ENCODE results near the gene ZC3H10. TPM values are rescaled to one million over a fixed set of nuclear protein-coding genes. Genes with fewer than 3 reads are reported as not detected.

The ZC3H10 gene
- total and polyA plus RNA-seq, 2 of the 13 experiments (the other 11 are each of a cell fraction or from before 2014, with no cell fraction given): 0.70 to 2.3 TPM

- TF ChIP-seq ASH2L (IDR thresholded peaks at IDR 0.05; ENCODE audit: insufficient read length, low read depth, low read length) (peak; percentile 68), TBL1XR1 (IDR thresholded peaks at IDR 0.05; ENCODE audit: borderline replicate concordance, low read length, partially characterized antibody) (peak; percentile 73), FOSL2 (CRISPR knock-in tag; IDR thresholded peaks at IDR 0.05) (peak; percentile 72), ZNF460 (CRISPR knock-in tag; IDR thresholded peaks at IDR 0.05; ENCODE audit: borderline replicate concordance) (no peak), FOXA3 (CRISPR knock-in tag; IDR thresholded peaks at IDR 0.05) (peak; percentile 14; the same call in 1 of the 2 replicates), JUNB (CRISPR knock-in tag; IDR thresholded peaks at IDR 0.05; ENCODE audit: borderline replicate concordance) (peak; percentile 67; the same call in 1 of the 2 replicates), FOXO4 (CRISPR knock-in tag; conservative IDR thresholded peaks at IDR 0.05) (no peak), SP2 (CRISPR knock-in tag; IDR thresholded peaks at IDR 0.05) (0 out of 2 replicates have a peak, but pooled peaks have one; percentile 22), TMF1 (CRISPR knock-in tag; IDR thresholded peaks at IDR 0.05; ENCODE audit: low read depth) (no peak), TFDP2 (CRISPR knock-in tag; IDR thresholded peaks at IDR 0.05) (no peak), XBP1 (CRISPR knock-in tag; IDR thresholded peaks at IDR 0.05) (no peak), ZNF670 (CRISPR knock-in tag; IDR thresholded peaks at IDR 0.05; ENCODE audit: borderline replicate concordance) (peak; percentile 88), SP4 (CRISPR knock-in tag; IDR thresholded peaks at IDR 0.05) (no peak), UBTF (CRISPR knock-in tag; IDR thresholded peaks at IDR 0.05) (peak; percentile 47; the same call in 1 of the 2 replicates), PRPF4 (IDR thresholded peaks at IDR 0.05; ENCODE audit: low read depth, low read length, poor library complexity, severe bottlenecking) (no peak), ELF3 (CRISPR knock-in tag; IDR thresholded peaks at IDR 0.05) (peak; percentile 22; the same call in 1 of the 2 replicates), ZSCAN31 (CRISPR knock-in tag; IDR thresholded peaks at IDR 0.05; ENCODE audit: low read depth) (0 out of 2 replicates have a peak, but pooled peaks have one; percentile 39), RBFOX2 (IDR thresholded peaks at IDR 0.05; ENCODE audit: low read depth, low read length) (peak; percentile 60), ZNF501 (CRISPR knock-in tag; IDR thresholded peaks at IDR 0.05) (no peak), U2AF1 (optimal IDR thresholded peaks at IDR 0.05; ENCODE audit: low read depth, low read length) (peak; percentile 6), DR1 (CRISPR knock-in tag; IDR thresholded peaks at IDR 0.05) (peak; percentile 99), ZNF317 (CRISPR knock-in tag; IDR thresholded peaks at IDR 0.05) (0 out of 2 replicates have a peak, but pooled peaks have one; percentile 46), ZNF883 (CRISPR knock-in tag; IDR thresholded peaks at IDR 0.05; ENCODE audit: not compliant biosample characterization) (peak; percentile 52), GATAD1 (CRISPR knock-in tag; IDR thresholded peaks at IDR 0.05) (0 out of 2 replicates have a peak, but pooled peaks have one; percentile 45)
These were observed 40.2 kb downstream of the ZC3H10 start, which contains the start of gene MYL6 (continued) for GRCh38 chr12:56158029-56158925.

All from HepG2 (cell line).